ENCODE data around the gene TCF15.

- no peak for TF ChIP-seq POLR2A (IDR thresholded peaks at IDR 0.05)
- TF ChIP-seq CTCF (IDR thresholded peaks at IDR 0.05) = no peak
Measured at GRCh38 chr20:644692-645317, 34.7 kb upstream of the TCF15 start.
